K562 (cell line): ENCODE results near the gene XAB2. TPM values are rescaled to one million over a fixed set of nuclear protein-coding genes. Genes with fewer than 3 reads are reported as not detected.

Source experiments
- ATAC-seq: fragments of 200-7000 bp; cut with Tn5 transposase; 3 replicates; pipeline ENCODE4 v1.9.1; 2020; ENCODE audit warnings: moderate library complexity
- BruUV-seq: library from RNA; stranded (reverse); fragments of 400-500 nt; replicated peaks from 2 replicates; lab custom pipeline; 2021; lab: Mats Ljungman, UMichigan
- CTCF ChIA-PET: fragments of 300-600 bp; formaldehyde crosslinking; extraction: SDS; loops from one replicate; lab custom pipeline; 2021; ENCODE audit warnings: low intra/inter-chr PET ratio; lab: Yijun Ruan, JAX
- POLR2A ChIA-PET: fragments of 300-600, 350-650 bp; sonication (Branson Sonifier 250); formaldehyde crosslinking; extraction: SDS; loops from one replicate; lab custom pipeline; 2021; ENCODE audit warnings: antibody characterized with exemption, inconsistent platforms; lab: Yijun Ruan, JAX
- DNase-seq, 4 experiments: peaks; one replicate each; pipeline versions ENCODE4 v3.0.0 to v3.0.0-alpha.2; 2011 to 2018; ENCODE audit warnings: low spot score in 3 of 4, mixed read lengths in 3 of 4; ENCODE audit errors: extremely low read depth in 1 of 4
- FAIRE-seq: peaks from 2 replicates; lab custom pipeline; 2011; peaks lifted over from hg19 to GRCh38; lab: Jason Lieb, UNC
- H2AFZ ChIP-seq: 2 replicates; pipeline ENCODE4 v1.6.0; 2011; ENCODE audit warnings: low read depth, low read length, control low read depth, inconsistent platforms
- H3K27ac ChIP-seq: fragments of 200-600 bp; 3 replicates; pipeline ENCODE4 v1.8.0; 2011; ENCODE audit warnings: low read depth, mild to moderate bottlenecking, control low read depth, inconsistent platforms, low read length, moderate library complexity, mixed read lengths; ENCODE audit errors: extremely low read depth
- H3K27me3 ChIP-seq, 2 experiments: fragments of 300-600 bp in 1 of 2; 2 replicates in 1 of 2; 3 replicates in 1 of 2; pipeline versions ENCODE4 v1.6.0 to v1.8.0; 2011; ENCODE audit warnings: inconsistent platforms in 2 of 2, low read length in 2 of 2, mild to moderate bottlenecking in 1 of 2, mixed read lengths in 1 of 2, moderate library complexity in 1 of 2; ENCODE audit not compliant: control insufficient read depth in 2 of 2, insufficient read depth in 2 of 2
- H3K36me3 ChIP-seq: fragments of 300-600 bp; 3 replicates; pipeline ENCODE4 v1.8.0; 2011; ENCODE audit warnings: mild to moderate bottlenecking, low read length, inconsistent platforms; ENCODE audit not compliant: control insufficient read depth, insufficient read depth
- H3K4me1 ChIP-seq, 2 experiments: fragments of 200-600 bp in 1 of 2; replicated peaks in 1 of 2; 2 replicates in 1 of 2; 3 replicates in 1 of 2; pipeline versions ENCODE4 v1.5.1 to v1.8.0; 2011; ENCODE audit warnings: inconsistent platforms in 2 of 2, low read length in 2 of 2, mild to moderate bottlenecking in 1 of 2, mixed read lengths in 1 of 2, moderate library complexity in 1 of 2; ENCODE audit not compliant: control insufficient read depth in 2 of 2, insufficient read depth in 2 of 2
- H3K4me2 ChIP-seq: 2 replicates; pipeline ENCODE4 v1.6.1; 2011; ENCODE audit warnings: low read length, control low read depth, inconsistent platforms, mixed read lengths; ENCODE audit not compliant: insufficient read depth
- H3K4me3 ChIP-seq: fragments of 200-600 bp; sonication (generic), shearing (Covaris generic); 2 replicates; pipeline ENCODE4 v1.5.1; 2016; ENCODE audit warnings: control low read depth, inconsistent platforms
- H3K79me2 ChIP-seq: fragments of 200-600 bp; 3 replicates; pipeline ENCODE4 v1.8.0; 2011; ENCODE audit warnings: low read length, inconsistent platforms; ENCODE audit not compliant: control insufficient read depth, insufficient read depth
- H3K9ac ChIP-seq, 2 experiments: 2 replicates each; pipeline versions ENCODE4 v1.6.0 to v1.6.1; 2011; ENCODE audit warnings: low read depth in 2 of 2, low read length in 2 of 2, control low read depth in 1 of 2, inconsistent platforms in 1 of 2, mild to moderate bottlenecking in 1 of 2, mixed read lengths in 1 of 2; ENCODE audit not compliant: insufficient read depth in 1 of 2
- H3K9me1 ChIP-seq: one replicate; pipeline ENCODE4 v1.6.0; 2011; ENCODE audit warnings: inconsistent platforms, mild to moderate bottlenecking, low read length, moderate library complexity; ENCODE audit not compliant: control insufficient read depth, insufficient read depth
- H3K9me3 ChIP-seq: replicated peaks from 2 replicates; pipeline ENCODE4 v1.5.1; 2011; ENCODE audit warnings: low read depth, low read length, inconsistent platforms; ENCODE audit not compliant: control insufficient read depth, insufficient read depth
- H4K20me1 ChIP-seq: replicated peaks from 2 replicates; pipeline ENCODE4 v1.6.1; 2011; ENCODE audit warnings: low read length, inconsistent platforms, mixed read lengths; ENCODE audit not compliant: control insufficient read depth, insufficient read depth
- WGBS: fragments of 100-300 bp; shearing (Covaris generic); methylation state at CpG from one replicate; pipeline ENCODE4 v1.1.6; 2016; ENCODE audit warnings: low coverage, mixed read lengths; ENCODE audit not compliant: insufficient coverage; ENCODE audit errors: missing lambda C conversion rate; 5-methylcytosine and 5-hydroxymethylcytosine counted together
- in situ Hi-C: fragments of 300-500 bp; cut with MboI; formaldehyde crosslinking; loops from 4 replicates; pipeline ENCODE4 v1.15.0; 2018; ENCODE audit warnings: inconsistent platforms, mixed read lengths
- intact Hi-C: fragments of 100-400 bp; cut with micrococcal nuclease; formaldehyde crosslinking; loops from 2 replicates; pipeline ENCODE4 v1.14.2; 2022
- polyA plus RNA-seq, 8 experiments: library from polyadenylated mRNA; depleted of rRNA in 4 of 8; stranded (reverse) in 5 of 8; unstranded in 3 of 8; fragments of >200 nt; fragmentation: Nextera tagmentation in 2 of 8; fragmentation: Illumina TruSeq in 1 of 8; extraction: Ambion mirVana in 2 of 8; extraction: Trizol in 1 of 8; gene quantifications; 2 replicates each; pipeline versions ENCODE4 v1.2.1 to v1.2.3, GENCODE V29; 2011 to 2014; ENCODE audit warnings: inconsistent platforms in 1 of 8, missing spikeins in 1 of 8
- total RNA-seq, 7 experiments: library from RNA; depleted of rRNA in 6 of 7; stranded (reverse); fragments of >200 nt in 6 of 7; fragmentation: Illumina TruSeq in 2 of 7; extraction: Trizol in 2 of 7; gene quantifications; 2 replicates each; pipeline versions ENCODE4 v1.2.1 to v1.2.3, GENCODE V29; 2011 to 2021; ENCODE audit warnings: low replicate concordance in 1 of 7
- TF ChIP-seq, protein P1 (sequence below): fragments of 250-450 bp; sonication (Bioruptor Pico); IDR thresholded peaks from 2 replicates; pipeline ENCODE4 v1.4.0; 2020; ENCODE audit warnings: mild to moderate bottlenecking, moderate library complexity
- TF ChIP-seq, protein P2 (sequence below): sonication (generic); formaldehyde crosslinking; IDR thresholded peaks from 2 replicates; pipeline ENCODE4 v1.8.1; 2023; ENCODE audit warnings: missing genetic modification reagents, mild to moderate bottlenecking, borderline replicate concordance
- TF ChIP-seq, protein P3 (sequence below): fragments of 450-650 bp; IDR thresholded peaks from one replicate; pipeline ENCODE4 v1.6.1; 2018; ENCODE audit warnings: mild to moderate bottlenecking, moderate library complexity; ENCODE audit not compliant: partially characterized antibody

The XAB2 gene
- total and polyA plus RNA-seq, 9 of the 15 experiments (the other 6 are each of a cell fraction or from before 2014, with no cell fraction given), result 0.21 to 58.3 (median 20.0) TPM

DNA sequence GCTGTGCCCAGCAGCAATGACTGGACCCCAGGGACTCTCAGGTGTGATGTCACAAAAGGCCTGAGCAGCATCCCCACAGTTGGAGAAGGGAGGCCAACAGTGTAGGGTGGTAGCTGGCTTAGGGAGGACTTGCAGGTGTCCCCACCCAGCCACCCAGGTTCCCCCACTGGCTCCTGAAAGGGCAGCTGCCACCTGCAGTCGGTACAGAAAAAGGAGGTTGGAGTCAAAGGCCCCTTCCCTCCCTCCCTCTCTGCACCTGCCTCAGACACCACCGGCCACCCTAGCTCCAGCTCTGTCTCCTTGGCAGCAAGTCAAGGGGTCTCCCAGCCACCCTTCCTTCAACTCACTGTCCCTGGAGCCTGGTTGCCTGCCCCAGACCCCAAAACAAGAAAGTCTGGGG lies 4.4 kb upstream of the XAB2 start, which contains the start of gene PCP2:
PCP2 (minus strand) TSS at position 22 of the 400 bp plus-strand sequence. CDS start 262 bp downstream, outside the sequence.
- FAIRE-seq, result no peak
- Histone ChIP-seq H2AFZ (no peak within 1 kb of the TSS), H3K4me2 (no peak within 1 kb of the TSS), H3K4me3 (no peak within 1 kb of the TSS), H3K4me1 (peaks cover 19 to 38% of the 10 kb centered on the region in 2 experiments; a peak in 4 of 5 replicates), H3K27me3 (no peaks in the 10 kb centered on the region), H3K27ac (no peak within 1 kb of the TSS), H3K9me1 (no peaks in the 10 kb centered on the region), H3K9ac (peak within 1 kb of the TSS in 1 of 2 experiments; percentile 39; a peak in 1 of 4 replicates), H3K79me2 (peaks cover 46% of the 10 kb centered on the region), H4K20me1 (peaks cover under 1% of the 10 kb centered on the region; the same call in 1 of the 2 replicates), H3K9me3 (no peaks in the 10 kb centered on the region), H3K36me3 (peaks cover 17% of the 10 kb centered on the region; the same call in 2 of the 3 replicates)
- CTCF ChIA-PET, result no interaction called here
- DNase-seq, result no peak
- 60% methylated on average over 1 of the region's 2 CpGs for WGBS
- ATAC-seq, result no peak
- in situ Hi-C loops (no loop called here), intact Hi-C loops (no loop called here)
- TF ChIP-seq, protein P1, sequence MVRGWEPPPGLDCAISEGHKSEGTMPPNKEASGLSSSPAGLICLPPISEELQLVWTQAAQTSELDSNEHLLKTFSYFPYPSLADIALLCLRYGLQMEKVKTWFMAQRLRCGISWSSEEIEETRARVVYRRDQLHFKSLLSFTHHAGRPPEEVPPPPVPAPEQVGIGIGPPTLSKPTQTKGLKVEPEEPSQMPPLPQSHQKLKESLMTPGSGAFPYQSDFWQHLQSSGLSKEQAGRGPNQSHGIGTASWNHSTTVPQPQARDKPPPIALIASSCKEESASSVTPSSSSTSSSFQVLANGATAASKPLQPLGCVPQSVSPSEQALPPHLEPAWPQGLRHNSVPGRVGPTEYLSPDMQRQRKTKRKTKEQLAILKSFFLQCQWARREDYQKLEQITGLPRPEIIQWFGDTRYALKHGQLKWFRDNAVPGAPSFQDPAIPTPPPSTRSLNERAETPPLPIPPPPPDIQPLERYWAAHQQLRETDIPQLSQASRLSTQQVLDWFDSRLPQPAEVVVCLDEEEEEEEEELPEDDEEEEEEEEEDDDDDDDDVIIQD, result no peak
- TF ChIP-seq, protein P2, sequence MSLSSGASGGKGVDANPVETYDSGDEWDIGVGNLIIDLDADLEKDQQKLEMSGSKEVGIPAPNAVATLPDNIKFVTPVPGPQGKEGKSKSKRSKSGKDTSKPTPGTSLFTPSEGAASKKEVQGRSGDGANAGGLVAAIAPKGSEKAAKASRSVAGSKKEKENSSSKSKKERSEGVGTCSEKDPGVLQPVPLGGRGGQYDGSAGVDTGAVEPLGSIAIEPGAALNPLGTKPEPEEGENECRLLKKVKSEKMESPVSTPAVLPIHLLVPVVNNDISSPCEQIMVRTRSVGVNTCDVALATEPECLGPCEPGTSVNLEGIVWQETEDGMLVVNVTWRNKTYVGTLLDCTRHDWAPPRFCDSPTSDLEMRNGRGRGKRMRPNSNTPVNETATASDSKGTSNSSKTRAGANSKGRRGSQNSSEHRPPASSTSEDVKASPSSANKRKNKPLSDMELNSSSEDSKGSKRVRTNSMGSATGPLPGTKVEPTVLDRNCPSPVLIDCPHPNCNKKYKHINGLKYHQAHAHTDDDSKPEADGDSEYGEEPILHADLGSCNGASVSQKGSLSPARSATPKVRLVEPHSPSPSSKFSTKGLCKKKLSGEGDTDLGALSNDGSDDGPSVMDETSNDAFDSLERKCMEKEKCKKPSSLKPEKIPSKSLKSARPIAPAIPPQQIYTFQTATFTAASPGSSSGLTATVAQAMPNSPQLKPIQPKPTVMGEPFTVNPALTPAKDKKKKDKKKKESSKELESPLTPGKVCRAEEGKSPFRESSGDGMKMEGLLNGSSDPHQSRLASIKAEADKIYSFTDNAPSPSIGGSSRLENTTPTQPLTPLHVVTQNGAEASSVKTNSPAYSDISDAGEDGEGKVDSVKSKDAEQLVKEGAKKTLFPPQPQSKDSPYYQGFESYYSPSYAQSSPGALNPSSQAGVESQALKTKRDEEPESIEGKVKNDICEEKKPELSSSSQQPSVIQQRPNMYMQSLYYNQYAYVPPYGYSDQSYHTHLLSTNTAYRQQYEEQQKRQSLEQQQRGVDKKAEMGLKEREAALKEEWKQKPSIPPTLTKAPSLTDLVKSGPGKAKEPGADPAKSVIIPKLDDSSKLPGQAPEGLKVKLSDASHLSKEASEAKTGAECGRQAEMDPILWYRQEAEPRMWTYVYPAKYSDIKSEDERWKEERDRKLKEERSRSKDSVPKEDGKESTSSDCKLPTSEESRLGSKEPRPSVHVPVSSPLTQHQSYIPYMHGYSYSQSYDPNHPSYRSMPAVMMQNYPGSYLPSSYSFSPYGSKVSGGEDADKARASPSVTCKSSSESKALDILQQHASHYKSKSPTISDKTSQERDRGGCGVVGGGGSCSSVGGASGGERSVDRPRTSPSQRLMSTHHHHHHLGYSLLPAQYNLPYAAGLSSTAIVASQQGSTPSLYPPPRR, result no peak
- TF ChIP-seq, protein P3, sequence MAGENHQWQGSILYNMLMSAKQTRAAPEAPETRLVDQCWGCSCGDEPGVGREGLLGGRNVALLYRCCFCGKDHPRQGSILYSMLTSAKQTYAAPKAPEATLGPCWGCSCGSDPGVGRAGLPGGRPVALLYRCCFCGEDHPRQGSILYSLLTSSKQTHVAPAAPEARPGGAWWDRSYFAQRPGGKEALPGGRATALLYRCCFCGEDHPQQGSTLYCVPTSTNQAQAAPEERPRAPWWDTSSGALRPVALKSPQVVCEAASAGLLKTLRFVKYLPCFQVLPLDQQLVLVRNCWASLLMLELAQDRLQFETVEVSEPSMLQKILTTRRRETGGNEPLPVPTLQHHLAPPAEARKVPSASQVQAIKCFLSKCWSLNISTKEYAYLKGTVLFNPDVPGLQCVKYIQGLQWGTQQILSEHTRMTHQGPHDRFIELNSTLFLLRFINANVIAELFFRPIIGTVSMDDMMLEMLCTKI, result no peak
- POLR2A ChIA-PET, result interaction anchor here (0.5 to 0.8 kb wide), 5 partner anchors 9 to 98 kb away, joined by 3 to 4 read pairs (median 3); partner anchors contain the start of gene PNPLA6
- BruUV-seq, result no TSS peak
